GM21526 (cell line): Measurements from ENCODE around the gene RGS9.
"Not testable (repeated sequence)": the region's sequence is repeated elsewhere in the genome, so short reads cannot be mapped to it uniquely, and the experiment has no call there.

Source experiments
- ATAC-seq: cut with Tn5 transposase; IDR thresholded peaks from one replicate; pipeline ENCODE4 v1.9.1; 2021; ENCODE audit warnings: moderate library complexity; ENCODE audit not compliant: unreplicated experiment, low FRiP score

Gene RGS9

DNA sequence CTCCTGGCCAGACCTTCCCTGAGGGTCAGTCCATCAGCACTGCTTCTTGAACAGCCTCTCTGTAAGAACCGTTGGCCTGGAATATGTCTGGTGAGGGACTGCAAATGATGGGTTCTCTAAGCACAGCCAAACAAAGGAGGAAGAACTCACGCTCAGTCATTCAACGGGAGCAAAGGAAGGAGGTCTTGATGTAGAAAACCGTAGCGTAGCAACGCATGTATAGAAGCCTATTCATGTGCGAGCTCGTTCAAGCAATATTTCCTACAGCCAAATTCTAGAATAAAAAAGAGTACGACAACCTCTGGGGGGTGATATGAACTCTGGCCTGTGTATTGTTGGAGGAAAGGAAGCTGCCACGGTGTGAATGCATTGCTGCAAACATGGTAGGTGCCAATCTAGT, 64.2 kb downstream of the RGS9 start:
- ATAC-seq = no peak

DNA sequence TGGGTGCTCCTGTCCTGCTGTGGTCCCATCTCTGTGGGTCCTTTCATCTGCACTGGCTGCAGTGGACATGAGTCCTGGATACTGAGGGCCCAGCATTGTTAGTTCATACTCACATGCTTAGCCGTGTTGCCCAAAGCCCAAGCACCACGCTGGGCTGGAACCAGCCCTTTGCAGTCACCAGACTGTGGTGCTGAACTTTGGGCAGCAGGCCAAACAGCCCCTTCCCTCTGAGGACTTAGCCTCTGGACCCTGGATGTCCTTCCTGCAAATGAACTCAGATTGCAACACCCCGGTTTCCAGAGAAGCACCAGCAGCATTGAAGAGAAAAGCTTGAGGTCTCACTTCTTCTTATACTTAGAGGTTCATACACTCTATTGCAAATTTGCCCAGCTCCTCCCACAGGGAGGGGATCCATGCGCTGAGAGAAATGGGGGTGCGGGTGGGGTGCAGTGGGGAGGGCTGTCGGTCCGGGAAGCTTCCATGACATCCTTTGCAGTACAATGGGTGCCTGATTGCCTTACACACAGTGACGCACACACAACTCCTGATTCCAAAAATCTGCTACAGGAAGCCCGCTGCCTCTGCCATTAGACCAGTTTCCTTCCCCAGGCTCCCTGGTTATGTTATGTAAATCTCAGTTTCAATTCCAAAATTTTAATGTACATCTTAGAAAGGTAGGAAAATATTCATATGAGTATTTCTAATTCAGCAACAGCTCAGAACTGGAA, 65.8 kb downstream of the RGS9 start:
- ATAC-seq = no peak

DNA sequence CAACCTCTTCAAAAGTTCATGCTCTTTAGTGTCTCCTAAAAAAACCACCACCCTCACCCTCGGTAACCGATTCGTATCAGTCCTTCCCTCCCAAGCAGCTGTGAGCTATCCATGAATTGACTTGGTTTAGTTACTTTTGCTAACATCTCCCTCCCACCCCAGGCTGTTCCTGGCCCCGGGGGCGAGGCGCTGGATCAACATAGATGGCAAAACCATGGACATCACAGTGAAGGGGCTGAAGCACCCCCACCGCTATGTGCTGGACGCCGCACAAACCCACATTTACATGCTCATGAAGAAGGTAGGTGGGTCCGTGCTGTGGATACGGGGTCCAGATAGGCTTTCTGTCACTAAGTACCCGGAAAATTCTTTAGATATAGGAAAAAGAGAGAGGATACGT, 66.8 kb downstream of the RGS9 start:
- ATAC-seq = no peak

DNA sequence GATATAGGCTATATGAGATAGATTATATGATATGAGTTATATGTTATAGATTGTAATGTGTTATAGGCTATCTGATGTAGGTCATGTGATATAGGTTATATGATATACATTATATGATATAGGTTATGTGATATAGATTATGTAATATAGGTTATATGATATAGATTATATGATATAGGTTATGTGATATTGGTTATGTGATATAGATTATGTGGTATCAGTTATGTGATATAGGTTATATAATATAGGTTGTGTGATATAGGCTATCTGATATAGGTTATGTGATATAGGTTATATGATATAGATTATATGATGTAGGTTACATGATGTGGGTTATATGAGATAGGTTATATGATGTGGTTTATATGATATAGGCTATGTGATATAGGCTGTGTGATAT, 68.5 kb downstream of the RGS9 start:
- ATAC-seq = no peak

DNA sequence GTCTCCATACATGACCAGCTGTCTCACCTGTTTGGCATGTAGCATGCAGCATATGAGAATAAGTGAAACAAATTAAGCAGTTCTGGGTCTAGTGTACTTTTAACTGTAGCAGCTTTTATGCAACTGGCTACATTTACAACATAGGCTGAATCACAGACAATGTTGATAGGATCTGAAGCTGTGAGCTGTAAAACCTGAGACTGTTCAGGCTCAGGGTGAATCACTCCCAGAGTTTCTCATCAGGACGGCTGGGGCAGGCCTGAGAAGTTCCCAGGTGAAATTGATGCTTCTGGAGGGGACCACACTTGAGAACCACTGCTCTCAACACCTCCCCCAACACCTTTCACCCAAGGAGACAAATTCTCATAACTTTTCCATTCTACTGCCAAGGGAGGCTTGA, 70.3 kb downstream of the RGS9 start:
- not testable (repeated sequence) for ATAC-seq

DNA sequence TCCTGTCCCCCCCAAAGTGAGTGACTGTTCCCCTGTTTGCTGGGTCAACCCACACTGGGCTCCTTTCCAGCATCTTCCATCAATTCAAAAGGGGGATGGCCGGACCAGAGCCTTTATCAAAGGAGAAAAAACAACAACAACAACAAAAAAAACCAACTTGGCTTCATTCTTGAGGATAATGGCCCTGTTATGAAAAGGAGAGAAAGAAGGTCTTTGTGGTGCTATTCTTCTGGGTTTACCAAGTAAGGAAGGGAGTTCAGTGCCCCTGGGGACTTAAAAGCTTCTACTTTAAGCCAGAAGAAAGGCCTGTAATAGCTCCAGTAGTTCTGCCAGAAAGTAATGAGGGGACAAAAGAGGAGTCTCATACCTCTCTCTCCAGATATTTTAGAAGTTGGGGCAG, 71.5 kb downstream of the RGS9 start:
- ATAC-seq = no peak

DNA sequence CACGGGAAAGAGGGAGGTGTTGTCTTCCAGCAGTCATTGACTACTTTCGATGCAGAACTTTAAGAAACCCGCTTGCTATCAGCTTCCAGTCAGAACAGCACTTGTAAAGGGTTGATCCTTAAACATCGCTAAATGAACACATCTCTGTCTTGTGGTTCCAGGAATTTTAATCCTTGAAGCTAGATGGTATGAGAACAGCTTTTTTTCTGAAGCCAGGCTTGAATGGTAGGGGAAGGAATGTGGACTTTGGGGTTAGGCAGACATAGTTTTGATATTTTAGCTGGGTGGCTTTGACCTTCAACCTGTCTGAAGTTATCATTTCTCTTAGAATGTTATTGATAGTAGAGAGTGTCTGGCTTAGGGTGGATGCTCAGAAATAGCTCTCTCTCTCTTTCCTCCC, 81.1 kb downstream of the RGS9 start:
- ATAC-seq = no peak

DNA sequence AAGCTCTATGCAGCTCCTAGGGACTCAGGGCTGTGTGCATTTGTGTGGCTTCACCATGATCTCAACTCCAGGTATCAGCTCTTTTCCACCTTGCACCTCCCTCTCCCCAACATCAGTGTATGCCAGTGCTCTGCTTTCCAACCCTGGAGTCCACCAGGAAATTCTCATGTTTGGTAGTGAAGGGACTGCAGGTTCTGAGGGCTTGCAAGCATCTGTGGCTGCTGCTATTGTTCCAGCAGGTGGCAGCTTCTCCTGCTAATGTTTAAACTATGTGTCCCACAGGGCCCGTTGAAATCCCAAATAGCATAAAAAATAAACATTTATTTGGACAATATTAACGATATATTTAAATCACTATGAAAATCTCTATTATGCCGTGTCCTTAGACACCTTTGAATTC, 82.0 kb downstream of the RGS9 start:
- ATAC-seq = no peak

DNA sequence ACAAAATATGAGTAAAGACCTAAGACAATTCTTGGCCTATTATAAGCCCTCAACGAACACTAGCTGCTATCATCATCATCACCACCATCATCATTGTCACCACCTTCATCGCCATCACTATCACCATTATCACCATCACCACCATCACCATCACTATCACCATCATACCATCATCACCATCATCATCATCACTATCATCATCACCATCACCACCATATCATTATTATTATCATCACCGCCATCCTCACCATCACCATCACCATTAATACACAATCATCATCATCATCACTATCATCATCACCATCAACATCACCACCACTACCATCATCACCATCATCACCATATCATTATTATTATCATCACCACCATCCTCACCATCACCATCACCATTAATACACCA, 82.5 kb downstream of the RGS9 start:
- no peak for ATAC-seq

DNA sequence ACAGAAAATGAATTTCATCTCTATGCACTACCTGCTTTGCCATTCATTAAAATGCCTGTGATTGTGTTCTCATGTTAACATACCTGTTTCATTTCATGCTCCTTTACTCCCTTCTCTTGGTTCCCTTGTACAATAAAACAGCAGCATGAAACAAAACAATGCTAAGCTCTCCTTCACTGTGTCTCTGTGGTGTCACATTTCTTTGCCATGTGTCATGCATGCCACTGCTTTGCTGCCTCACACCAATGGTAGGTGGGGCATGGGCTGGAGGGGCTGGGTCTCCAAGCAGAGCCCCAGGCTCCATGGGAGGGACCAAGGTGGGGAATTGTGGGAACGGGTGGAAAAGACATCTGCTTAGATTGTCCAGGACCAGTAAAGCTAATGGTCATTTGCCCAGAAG, 83.6 kb downstream of the RGS9 start:
- no peak for ATAC-seq

DNA sequence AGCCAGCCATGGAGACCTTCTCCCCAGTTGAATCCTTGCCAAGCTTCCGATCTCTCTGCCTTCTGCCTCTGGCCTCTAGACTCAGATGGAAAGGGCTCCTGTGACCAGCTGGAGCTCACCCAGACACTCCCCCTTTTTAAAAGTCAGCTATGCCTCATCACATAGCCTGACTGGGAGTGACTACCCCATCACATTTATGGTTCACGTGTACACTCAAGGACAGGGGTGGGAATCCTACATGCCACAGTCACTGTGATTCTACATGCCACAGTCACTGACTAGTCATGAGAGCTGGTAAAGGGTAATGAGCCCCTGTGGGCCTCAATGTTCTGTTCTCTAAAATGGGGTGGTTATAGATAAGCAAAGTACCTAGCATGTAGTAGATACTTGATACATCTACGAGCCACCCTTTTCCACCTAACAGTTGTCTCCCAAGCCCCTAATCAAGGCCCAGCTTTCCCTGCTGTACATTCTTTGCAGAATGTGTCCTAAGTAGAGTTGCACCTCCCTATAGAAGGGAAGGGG, 85.1 kb downstream of the RGS9 start:
- no peak for ATAC-seq

DNA sequence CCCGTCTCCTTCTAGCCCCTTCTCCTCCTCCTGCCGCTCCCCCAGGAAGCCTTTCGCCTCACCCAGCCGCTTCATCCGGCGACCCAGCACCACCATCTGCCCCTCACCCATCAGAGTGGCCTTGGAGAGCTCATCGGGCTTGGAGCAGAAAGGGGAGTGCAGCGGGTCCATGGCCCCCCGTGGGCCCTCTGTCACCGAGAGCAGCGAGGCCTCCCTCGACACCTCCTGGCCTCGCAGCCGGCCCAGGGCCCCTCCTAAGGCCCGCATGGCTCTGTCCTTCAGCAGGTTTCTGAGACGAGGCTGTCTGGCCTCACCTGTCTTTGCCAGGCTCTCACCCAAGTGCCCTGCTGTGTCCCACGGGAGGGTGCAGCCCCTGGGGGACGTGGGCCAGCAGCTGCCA, 87.9 kb downstream of the RGS9 start:
- no peak for ATAC-seq

DNA sequence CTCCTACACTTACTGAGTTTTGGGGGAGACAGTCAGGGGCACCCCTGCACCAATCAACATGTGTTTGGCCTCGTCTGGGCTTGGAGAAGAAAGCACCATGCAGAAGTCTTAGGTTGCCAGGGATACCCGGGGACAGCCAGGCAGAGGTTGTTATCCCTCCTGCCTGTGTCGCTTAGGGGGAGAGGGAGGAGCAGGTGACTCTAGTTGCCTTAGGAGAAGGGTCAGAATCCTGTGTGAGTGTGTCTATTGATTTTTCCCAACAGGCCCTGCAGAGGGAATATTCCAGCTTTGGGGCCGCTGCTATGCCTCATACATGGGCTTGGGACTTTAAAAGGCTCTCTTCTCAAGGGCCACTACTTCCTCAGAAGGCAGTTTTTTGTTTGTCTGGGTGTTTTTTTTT, 89.1 kb downstream of the RGS9 start:
- ATAC-seq = no peak

DNA sequence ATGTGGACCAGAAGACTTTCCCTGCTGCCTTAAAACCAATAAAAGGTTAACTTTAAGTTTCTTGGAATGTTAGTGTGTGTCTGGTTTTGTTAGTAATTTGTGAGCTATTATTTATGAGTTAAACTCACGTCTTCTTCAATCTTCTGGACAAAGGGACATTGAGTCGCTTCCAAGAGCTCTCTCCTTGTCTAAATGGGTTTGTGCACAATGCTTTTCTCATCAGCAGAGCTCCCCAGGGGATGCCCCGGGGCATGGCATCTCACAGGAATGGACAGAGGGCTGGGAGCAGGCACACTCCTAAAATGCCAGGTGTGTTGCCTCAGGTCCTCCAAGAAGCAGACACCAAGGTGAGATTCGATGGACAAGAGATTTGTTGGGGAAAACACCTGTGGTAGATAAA, 90.5 kb downstream of the RGS9 start:
- no peak for ATAC-seq

DNA sequence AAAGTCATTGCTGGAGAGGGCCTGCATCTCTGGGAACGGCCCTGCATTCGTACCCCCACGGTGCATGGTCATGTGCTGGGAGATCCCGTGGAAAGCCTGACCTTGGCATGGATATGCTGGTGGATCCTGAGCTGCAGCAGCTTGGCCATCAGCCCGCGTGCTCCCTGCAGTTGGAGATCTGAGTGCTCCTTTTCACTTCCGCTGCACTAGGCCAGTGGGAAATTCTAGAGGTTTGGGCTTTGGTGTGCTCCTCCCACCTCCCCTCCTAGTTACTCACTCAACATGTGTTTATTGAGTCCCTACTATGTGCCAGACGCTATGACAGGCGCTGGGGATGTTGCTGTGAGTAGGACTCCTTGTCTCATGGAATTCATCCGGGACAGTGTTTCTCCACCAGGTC, 91.1 kb downstream of the RGS9 start:
- ATAC-seq = no peak

DNA sequence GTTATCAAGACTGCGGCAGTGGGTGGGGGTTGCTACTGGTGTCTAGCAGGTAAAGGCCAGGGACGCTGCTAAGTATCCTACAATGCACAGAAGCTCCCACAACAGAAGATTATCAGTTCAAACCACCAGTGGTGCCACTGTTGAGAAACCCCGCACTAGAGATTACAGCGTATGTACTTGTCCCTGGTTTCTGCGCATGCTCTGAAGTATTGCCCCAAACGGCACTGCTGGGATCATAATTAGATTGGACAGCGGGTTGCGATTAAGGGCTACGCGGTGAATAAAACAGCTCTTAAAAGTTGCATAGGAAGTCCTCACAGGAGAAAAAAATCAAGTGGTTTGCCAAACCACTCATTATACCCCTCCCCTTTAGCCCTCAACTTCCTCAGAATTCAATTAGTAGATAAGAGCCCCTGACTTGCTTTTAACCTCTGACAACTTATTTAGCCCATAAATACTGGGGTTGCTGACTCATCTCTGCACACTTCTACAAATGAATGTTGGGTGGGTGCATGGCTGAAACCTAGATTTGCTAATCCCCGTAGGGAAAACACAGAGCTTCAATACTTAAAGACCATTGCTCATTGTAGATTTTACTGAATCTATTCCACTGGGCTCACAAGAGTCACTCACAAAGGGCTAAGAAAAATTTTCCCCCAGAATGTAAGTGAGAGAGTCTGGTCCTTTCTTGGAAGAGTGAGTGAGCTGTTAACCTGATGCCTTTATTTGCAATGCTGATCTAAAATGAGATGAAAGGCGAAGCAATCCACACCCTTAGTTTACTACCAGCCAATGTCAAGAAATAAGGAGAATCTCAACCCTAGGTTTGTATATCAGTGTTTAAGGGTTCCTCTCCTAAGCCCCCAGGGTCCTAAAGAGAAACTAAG, 91.8 kb downstream of the RGS9 start:
- no peak for ATAC-seq

DNA sequence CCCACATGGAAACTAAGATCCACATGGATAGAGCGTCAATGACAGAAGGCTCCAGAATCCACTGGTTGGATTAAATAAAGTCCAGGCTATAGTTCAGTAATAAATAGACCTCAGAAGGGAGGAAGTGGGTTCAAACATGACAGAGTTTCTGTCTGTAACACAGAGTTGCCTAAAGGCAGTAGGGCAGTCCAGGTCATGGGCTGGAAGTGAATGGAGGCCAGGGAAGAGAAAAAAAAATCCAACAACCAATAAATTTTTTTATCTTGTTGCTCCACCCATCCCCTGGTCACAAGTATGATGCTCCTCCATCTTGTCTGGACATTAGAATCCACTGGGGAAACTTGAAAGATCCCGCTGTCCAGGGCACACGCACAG, 92.4 kb downstream of the RGS9 start:
- ATAC-seq = no peak

DNA sequence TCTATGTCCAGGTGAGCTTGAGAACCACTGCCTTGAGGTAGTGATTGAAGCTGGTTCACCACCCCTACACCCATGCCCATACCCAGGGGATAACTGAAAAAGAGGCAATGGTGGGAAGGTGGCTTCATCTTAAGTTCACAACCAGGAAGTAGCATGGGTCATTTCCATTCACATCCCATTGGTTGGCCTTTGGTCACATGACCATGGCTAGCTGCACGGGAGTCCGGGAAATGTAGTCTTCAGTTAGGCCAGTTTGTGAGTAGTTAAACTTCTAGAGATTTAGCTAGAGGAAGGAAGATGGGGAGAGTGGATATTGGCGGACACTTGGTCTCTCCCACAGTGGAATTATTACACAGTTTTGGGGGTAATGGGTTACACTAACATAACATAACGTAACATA, 92.9 kb downstream of the RGS9 start:
- no peak for ATAC-seq

DNA sequence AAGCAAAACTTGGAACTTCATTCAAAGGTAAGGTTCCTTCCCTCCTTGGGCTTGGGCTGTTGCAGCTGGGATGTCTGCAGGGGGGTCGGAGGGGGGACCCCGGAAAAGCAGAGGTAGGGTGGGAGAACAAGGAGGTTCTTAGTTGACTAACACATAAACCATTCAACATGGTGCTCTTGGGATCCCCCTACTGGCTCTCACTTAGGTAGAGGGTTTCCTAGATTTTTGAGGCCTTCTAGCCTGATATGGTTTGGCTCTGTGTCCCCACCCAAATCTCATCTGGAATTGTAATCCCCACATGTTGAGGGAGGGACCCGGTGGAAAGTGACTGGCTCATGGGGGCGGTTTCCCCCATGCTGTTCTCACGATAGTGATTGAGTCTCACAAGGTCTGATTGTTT, 93.9 kb downstream of the RGS9 start:
- no peak for ATAC-seq

DNA sequence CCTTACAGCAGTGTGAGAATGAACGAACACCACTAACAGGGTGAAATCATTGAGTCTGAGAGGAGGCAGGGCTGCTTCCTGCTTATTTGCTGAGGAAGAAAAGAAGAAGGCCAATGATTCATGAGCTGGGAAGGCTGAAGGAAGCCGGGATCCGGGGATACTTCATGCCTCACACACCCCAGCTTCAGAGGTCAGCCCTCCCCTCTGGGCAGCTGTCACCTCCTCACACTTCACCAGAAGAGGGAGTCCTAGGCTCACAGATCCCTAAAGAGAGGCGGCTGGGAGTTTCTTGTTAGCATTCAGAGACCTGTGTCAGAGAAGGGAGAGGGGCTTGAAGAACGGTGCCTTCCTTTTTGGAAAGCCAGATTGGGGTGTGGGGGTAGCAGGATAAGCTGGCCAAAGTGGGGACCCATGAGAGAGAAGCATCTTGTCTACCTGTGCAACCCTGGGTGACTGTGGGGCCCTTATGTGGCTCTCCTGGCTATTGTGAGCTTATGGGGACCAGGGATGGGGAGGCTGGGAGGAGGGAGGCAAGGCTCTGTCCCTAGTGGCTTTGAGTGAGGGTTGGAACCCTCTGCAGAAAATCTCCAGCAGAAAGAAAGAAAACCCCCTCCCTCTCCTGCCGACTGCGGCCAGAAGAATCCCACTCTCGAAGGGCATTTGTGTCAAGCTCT, 94.6 kb downstream of the RGS9 start:
- ATAC-seq = peak; percentile 68

DNA sequence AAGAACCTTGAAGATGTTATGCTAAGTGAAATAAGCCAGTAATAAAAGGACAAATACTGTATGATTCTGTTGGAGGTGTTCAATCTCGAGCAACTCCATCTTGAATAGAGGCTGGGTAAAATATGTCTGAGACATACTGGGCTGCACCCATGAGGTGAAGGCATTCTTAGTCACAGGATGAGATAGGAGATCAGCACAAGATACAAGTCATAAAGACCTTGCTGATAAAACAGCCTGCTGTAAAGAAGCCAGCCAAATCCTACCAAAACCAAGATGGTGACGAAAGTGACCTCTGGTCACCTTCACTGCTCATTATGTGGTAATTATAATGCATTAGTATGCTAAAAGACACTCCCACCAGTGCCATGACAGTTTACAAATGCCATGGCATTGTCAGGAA, 98.1 kb downstream of the RGS9 start:
- no peak for ATAC-seq
